Endodermal cell (in vitro differentiated cells): ENCODE measurements around the gene CD300LF. TPM values are rescaled to one million over a fixed set of nuclear protein-coding genes. Genes with fewer than 3 reads are reported as not detected.

Experiments
- DNase-seq: peaks from one replicate; pipeline ENCODE4 v3.0.0-alpha.2; 2017
- H3K27ac ChIP-seq: 2 replicates; pipeline ENCODE4 v1.5.1; 2013; ENCODE audit warnings: mild to moderate bottlenecking, low read depth, low read length, moderate library complexity
- H3K27me3 ChIP-seq: 2 replicates; pipeline ENCODE4 v1.6.1; 2013; ENCODE audit warnings: mild to moderate bottlenecking, low read length, moderate library complexity; ENCODE audit not compliant: insufficient read depth, control insufficient read depth, poor library complexity, severe bottlenecking
- H3K36me3 ChIP-seq: 2 replicates; pipeline ENCODE4 v1.7.0; 2013; ENCODE audit warnings: mild to moderate bottlenecking, low read length, moderate library complexity; ENCODE audit not compliant: control insufficient read depth, insufficient read depth
- H3K4me1 ChIP-seq: one replicate; pipeline ENCODE4 v1.7.0; 2013; ENCODE audit warnings: low read length; ENCODE audit not compliant: control insufficient read depth, insufficient read depth
- H3K4me3 ChIP-seq: 2 replicates; pipeline ENCODE4 v1.5.1; 2013; ENCODE audit warnings: mild to moderate bottlenecking, low read length, moderate library complexity
- H3K9ac ChIP-seq: 2 replicates; pipeline ENCODE4 v1.6.1; 2013; ENCODE audit warnings: mild to moderate bottlenecking, low read length, moderate library complexity; ENCODE audit not compliant: poor library complexity, severe bottlenecking; ENCODE audit errors: extremely low read depth
- H3K9me3 ChIP-seq: 2 replicates; pipeline ENCODE4 v1.6.1; 2013; ENCODE audit warnings: mild to moderate bottlenecking, low read length, moderate library complexity; ENCODE audit not compliant: control insufficient read depth
- H3K27ac Mint-ChIP-seq: 2 replicates; pipeline ENCODE4 v1.8.0; 2020; ENCODE audit warnings: mixed read lengths
- H3K27me3 Mint-ChIP-seq: 2 replicates; pipeline ENCODE4 v1.8.0; 2021; ENCODE audit warnings: mild to moderate bottlenecking, mixed read lengths; ENCODE audit not compliant: insufficient read depth
- H3K36me3 Mint-ChIP-seq: 2 replicates; pipeline ENCODE4 v1.8.0; 2020; ENCODE audit warnings: low read depth, mixed read lengths
- H3K4me1 Mint-ChIP-seq: 2 replicates; pipeline ENCODE4 v1.8.0; 2020; ENCODE audit warnings: mixed read lengths
- H3K4me3 Mint-ChIP-seq: 2 replicates; pipeline ENCODE4 v1.8.0; 2020; ENCODE audit warnings: mild to moderate bottlenecking, moderate library complexity, mixed read lengths
- H3K9me3 Mint-ChIP-seq: 2 replicates; pipeline ENCODE4 v1.8.0; 2020; ENCODE audit warnings: mild to moderate bottlenecking, mixed read lengths
- CTCF ChIP-seq: fragments of 200-600 bp; sonication (generic); conservative IDR thresholded peaks from 2 replicates; pipeline ENCODE4 v1.5.0; 2021; ENCODE audit warnings: antibody characterized with exemption, mild to moderate bottlenecking
- WGBS, 2 experiments: methylation state at CpG; one replicate each; pipeline versions ENCODE4 v1.1.5 to v1.1.7; 2013; ENCODE audit warnings: missing lambda C conversion rate in 2 of 2, mixed read lengths in 1 of 2; ENCODE audit not compliant: insufficient coverage in 1 of 2, insufficient read length in 1 of 2; 5-methylcytosine and 5-hydroxymethylcytosine counted together
- total RNA-seq, 2 donors: library from RNA; stranded (reverse); fragmentation: NEBNext Ultra II Directional in 1 of 2; extraction: Animal tissue kit (Norgen Biotek cat#: 25700) in 1 of 2; gene quantifications; 2 replicates in 1 of 2; 3 replicates in 1 of 2; pipeline ENCODE4 v1.2.1, GENCODE V29; 2021

The CD300LF gene
- total RNA-seq, 2 donors from 2014 or later: not detected

- no peaks in the 10 kb centered on the region for H3K9me3 Mint-ChIP-seq
- Histone ChIP-seq H3K4me1 (peaks cover 27% of the 10 kb centered on the region), H3K4me3 (no peak overlapping the region), H3K36me3 (no peaks in the 10 kb centered on the region), H3K9me3 (no peaks in the 10 kb centered on the region), H3K27ac (no peak overlapping the region), H3K9ac (no peak overlapping the region), H3K27me3 (no peaks in the 10 kb centered on the region)
- no peak overlapping the region for H3K27ac Mint-ChIP-seq
- no peak overlapping the region for H3K4me3 Mint-ChIP-seq
- H3K36me3 Mint-ChIP-seq: no peaks in the 10 kb centered on the region
- H3K27me3 Mint-ChIP-seq: no peaks in the 10 kb centered on the region
- no peak for DNase-seq
- TF ChIP-seq CTCF: no peak
- peaks cover 34% of the 10 kb centered on the region for H3K4me1 Mint-ChIP-seq
- 87% methylated on average over 2 of the region's 2 CpGs; no CpG with 5 or more reads in 1 of the 2 experiments for WGBS, 2 experiments
Observed at GRCh38 chr17:74743755-74744154, 31.0 kb upstream of the CD300LF start.

GRCh38 chr17:74742978-74743545, 30.3 kb upstream of the CD300LF start:
- no peak overlapping the region for H3K4me3 ChIP-seq
- no peaks in the 10 kb centered on the region for H3K9me3 Mint-ChIP-seq
- peaks cover 39% of the 10 kb centered on the region for H3K4me1 Mint-ChIP-seq
- no peaks in the 10 kb centered on the region for H3K27me3 Mint-ChIP-seq
- no peak overlapping the region for H3K9ac ChIP-seq
- no peaks in the 10 kb centered on the region for H3K36me3 Mint-ChIP-seq
- no peak for TF ChIP-seq CTCF
- peaks cover 34% of the 10 kb centered on the region for H3K4me1 ChIP-seq
- H3K27ac ChIP-seq: no peak overlapping the region
- DNase-seq: no peak
- H3K9me3 ChIP-seq: no peaks in the 10 kb centered on the region
- WGBS, 2 experiments: 95 to 100% methylated on average over 6 to 9 of the region's 9 CpGs
- H3K27ac Mint-ChIP-seq: no peak overlapping the region
- no peak overlapping the region for H3K4me3 Mint-ChIP-seq
- no peaks in the 10 kb centered on the region for H3K36me3 ChIP-seq
- no peaks in the 10 kb centered on the region for H3K27me3 ChIP-seq

DNA sequence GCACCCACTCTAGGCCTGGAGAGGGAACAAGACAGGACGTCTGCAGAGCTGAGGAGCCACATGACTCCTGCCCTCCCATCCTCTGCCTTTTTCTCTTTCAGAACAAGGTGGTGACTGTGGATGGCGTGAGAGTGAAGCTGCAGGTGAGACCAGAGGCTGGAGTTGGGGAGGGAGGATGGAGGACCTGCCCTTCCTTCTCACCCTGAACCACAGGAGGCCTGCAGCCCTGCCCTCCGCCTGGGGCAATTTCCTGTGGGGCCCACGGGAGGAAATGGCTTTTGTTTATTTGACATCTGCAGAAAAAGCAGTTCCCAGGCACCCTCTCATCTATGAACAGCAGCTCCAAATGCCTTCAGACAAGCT, 29.4 kb upstream of the CD300LF start:
- peak; percentile 64 for DNase-seq
- Histone ChIP-seq H3K4me1 (peaks cover 32% of the 10 kb centered on the region), H3K9ac (no peak overlapping the region), H3K27ac (no peak overlapping the region), H3K9me3 (no peaks in the 10 kb centered on the region), H3K4me3 (no peak overlapping the region), H3K27me3 (no peaks in the 10 kb centered on the region), H3K36me3 (no peaks in the 10 kb centered on the region)
- H3K9me3 Mint-ChIP-seq: no peaks in the 10 kb centered on the region
- H3K4me3 Mint-ChIP-seq: no peak overlapping the region
- 42 to 65% methylated on average over 3 to 4 of the region's 4 CpGs for WGBS, 2 experiments
- no peak overlapping the region for H3K27ac Mint-ChIP-seq
- H3K36me3 Mint-ChIP-seq: no peaks in the 10 kb centered on the region
- H3K27me3 Mint-ChIP-seq: no peaks in the 10 kb centered on the region
- no peak for TF ChIP-seq CTCF
- H3K4me1 Mint-ChIP-seq: peaks cover 32% of the 10 kb centered on the region
